ENCODE measurements around the gene LRFN5.
"Not testable (repeated sequence)": the region's sequence is repeated elsewhere in the genome, so short reads cannot be mapped to it uniquely, and the experiment has no call there.

Gene LRFN5

GRCh38 chr14:41570415-41571155 lies 36.1 kb upstream of the LRFN5 start:
- H3K79me2 ChIP-seq (ENCODE audit: insufficient read depth, low read length), result no peaks in the 10 kb centered on the region
- no peaks in the 10 kb centered on the region for H4K20me1 ChIP-seq (ENCODE audit: insufficient read depth, low read length, poor library complexity, severe bottlenecking)
- no peaks in the 10 kb centered on the region for H3F3A ChIP-seq (ENCODE audit: low read depth)
- H3K4me1 ChIP-seq (ENCODE audit: insufficient read depth, low read length, poor library complexity, severe bottlenecking), result no peaks in the 10 kb centered on the region
- no peaks in the 10 kb centered on the region for H3K27me3 ChIP-seq (ENCODE audit: insufficient read depth, low read length, poor library complexity, severe bottlenecking)
- no peaks in the 10 kb centered on the region for H3K9me3 ChIP-seq (ENCODE audit: insufficient read depth, low read depth, low read length)
- no peak overlapping the region for H3K4me2 ChIP-seq (ENCODE audit: low read depth, low read length, poor library complexity, severe bottlenecking)
- no peaks in the 10 kb centered on the region for H3K36me3 ChIP-seq (ENCODE audit: insufficient read depth, low read length)
- H3K9me2 ChIP-seq (replicated peaks; ENCODE audit: low read depth, low read length), result no peaks in the 10 kb centered on the region
- H3K9ac ChIP-seq (ENCODE audit: low read depth, low read length, poor library complexity, severe bottlenecking), result no peak overlapping the region
- TF ChIP-seq EZH2phosphoT487 (IDR thresholded peaks at IDR 0.05; ENCODE audit: borderline replicate concordance), result no peak
- no peak for TF ChIP-seq CTCF (conservative IDR thresholded peaks at IDR 0.05; ENCODE audit: low read length)
- no peak overlapping the region for H3K4me3 ChIP-seq (ENCODE audit: low read length, poor library complexity, severe bottlenecking)
- no peak overlapping the region for H2AFZ ChIP-seq (ENCODE audit: low read length)

- no peak overlapping the region for H3K4me2 ChIP-seq (ENCODE audit: low read depth, low read length, poor library complexity, severe bottlenecking)
- H3K9ac ChIP-seq (ENCODE audit: low read depth, low read length, poor library complexity, severe bottlenecking), result no peak overlapping the region
- no peaks in the 10 kb centered on the region for H3K27me3 ChIP-seq (ENCODE audit: insufficient read depth, low read length, poor library complexity, severe bottlenecking)
- no peaks in the 10 kb centered on the region for H3K9me3 ChIP-seq (ENCODE audit: insufficient read depth, low read depth, low read length)
- no peaks in the 10 kb centered on the region for H3K79me2 ChIP-seq (ENCODE audit: insufficient read depth, low read length)
- H3K4me3 ChIP-seq (ENCODE audit: low read length, poor library complexity, severe bottlenecking), result no peak overlapping the region
- TF ChIP-seq EZH2phosphoT487 (IDR thresholded peaks at IDR 0.05; ENCODE audit: borderline replicate concordance) (no peak), CTCF (conservative IDR thresholded peaks at IDR 0.05; ENCODE audit: low read length) (no peak)
- no peaks in the 10 kb centered on the region for H3K36me3 ChIP-seq (ENCODE audit: insufficient read depth, low read length)
- H3F3A ChIP-seq (ENCODE audit: low read depth), result no peaks in the 10 kb centered on the region
- no peaks in the 10 kb centered on the region for H4K20me1 ChIP-seq (ENCODE audit: insufficient read depth, low read length, poor library complexity, severe bottlenecking)
- no peaks in the 10 kb centered on the region for H3K4me1 ChIP-seq (ENCODE audit: insufficient read depth, low read length, poor library complexity, severe bottlenecking)
- no peak overlapping the region for H2AFZ ChIP-seq (ENCODE audit: low read length)
- no peaks in the 10 kb centered on the region for H3K9me2 ChIP-seq (replicated peaks; ENCODE audit: low read depth, low read length)
Observed at GRCh38 chr14:41586237-41586636, 20.4 kb upstream of the LRFN5 start.

- H3K9ac ChIP-seq (ENCODE audit: low read depth, low read length, poor library complexity, severe bottlenecking), result no peak overlapping the region
- H3F3A ChIP-seq (ENCODE audit: low read depth), result no peaks in the 10 kb centered on the region
- H3K9me3 ChIP-seq (ENCODE audit: insufficient read depth, low read depth, low read length), result no peaks in the 10 kb centered on the region
- H4K20me1 ChIP-seq (ENCODE audit: insufficient read depth, low read length, poor library complexity, severe bottlenecking), result no peaks in the 10 kb centered on the region
- H3K27me3 ChIP-seq (ENCODE audit: insufficient read depth, low read length, poor library complexity, severe bottlenecking), result no peaks in the 10 kb centered on the region
- TF ChIP-seq EZH2phosphoT487 (IDR thresholded peaks at IDR 0.05; ENCODE audit: borderline replicate concordance), result no peak
- no peaks in the 10 kb centered on the region for H3K4me1 ChIP-seq (ENCODE audit: insufficient read depth, low read length, poor library complexity, severe bottlenecking)
- no peak overlapping the region for H3K4me2 ChIP-seq (ENCODE audit: low read depth, low read length, poor library complexity, severe bottlenecking)
- no peaks in the 10 kb centered on the region for H3K36me3 ChIP-seq (ENCODE audit: insufficient read depth, low read length)
- no peak overlapping the region for H3K4me3 ChIP-seq (ENCODE audit: low read length, poor library complexity, severe bottlenecking)
- no peaks in the 10 kb centered on the region for H3K79me2 ChIP-seq (ENCODE audit: insufficient read depth, low read length)
- H3K9me2 ChIP-seq (replicated peaks; ENCODE audit: low read depth, low read length), result no peaks in the 10 kb centered on the region
- no peak overlapping the region for H2AFZ ChIP-seq (ENCODE audit: low read length)
Observed at GRCh38 chr14:41597647-41598046, 9.0 kb upstream of the LRFN5 start.

- not testable (repeated sequence) for H3K27me3 ChIP-seq (ENCODE audit: insufficient read depth, low read length, poor library complexity, severe bottlenecking); H3K36me3 ChIP-seq (ENCODE audit: insufficient read depth, low read length); H3F3A ChIP-seq (ENCODE audit: low read depth); H4K20me1 ChIP-seq (ENCODE audit: insufficient read depth, low read length, poor library complexity, severe bottlenecking); H3K4me1 ChIP-seq (ENCODE audit: insufficient read depth, low read length, poor library complexity, severe bottlenecking); H3K9me3 ChIP-seq (ENCODE audit: insufficient read depth, low read depth, low read length); H3K9me2 ChIP-seq (replicated peaks; ENCODE audit: low read depth, low read length); H3K79me2 ChIP-seq (ENCODE audit: insufficient read depth, low read length); H2AFZ ChIP-seq (ENCODE audit: low read length); H3K9ac ChIP-seq (ENCODE audit: low read depth, low read length, poor library complexity, severe bottlenecking); H3K4me2 ChIP-seq (ENCODE audit: low read depth, low read length, poor library complexity, severe bottlenecking); H3K4me3 ChIP-seq (ENCODE audit: low read length, poor library complexity, severe bottlenecking)
Observed at GRCh38 chr14:41599805-41600385, 6.8 kb upstream of the LRFN5 start.

Measured in Loucy (cell line).